Adrenal gland (tissue), 12 donors: ENCODE measurements around the gene UBE2N. TPM values are rescaled to one million over a fixed set of nuclear protein-coding genes. Genes with fewer than 3 reads are reported as not detected.
A peak's percentile ranks its signal among the peaks of the same experiment; 100 is the strongest.

Experiments
- DNase-seq, 7 donors: peaks; one replicate each; pipeline ENCODE4 v3.0.0-alpha.2; 2019 to 2020
- H3K27ac ChIP-seq, 5 donors: fragments of 200-600 bp; sonication (generic) in 4 of 5; 1 replicate in 3 of 5; 2 replicates in 2 of 5; pipeline versions ENCODE4 v1.5.1 to v1.8.0; 2016 to 2020; ENCODE audit warnings: mild to moderate bottlenecking in 1 of 5
- H3K27me3 ChIP-seq: fragments of 200-600 bp; 2 replicates; pipeline ENCODE4 v1.8.0; 2021
- H3K36me3 ChIP-seq, 2 donors: fragments of 200-600 bp; replicated peaks in 1 of 2; 1 replicate in 1 of 2; 2 replicates in 1 of 2; pipeline versions ENCODE4 v1.5.1 to v1.8.0; 2018 to 2022
- H3K4me1 ChIP-seq, 2 donors: fragments of 200-600 bp; replicated peaks in 1 of 2; 1 replicate in 1 of 2; 2 replicates in 1 of 2; pipeline versions ENCODE4 v1.5.1 to v1.8.0; 2018 to 2021
- H3K4me3 ChIP-seq, 4 donors: fragments of 200-600 bp; sonication (generic) in 3 of 4; one replicate each; pipeline ENCODE4 v1.5.1; 2016 to 2018
- H3K9me3 ChIP-seq, 3 donors: fragments of 200-600 bp; sonication (generic) in 1 of 3; replicated peaks in 1 of 3; 1 replicate in 2 of 3; 2 replicates in 1 of 3; pipeline versions ENCODE4 v1.5.1 to v1.8.0; 2016 to 2021
- CTCF ChIP-seq, 6 experiments: fragments of 450-650 bp in 4 of 6; fragments of 200-600 bp in 2 of 6; sonication (generic) in 1 of 6; IDR thresholded peaks; 1 replicate in 5 of 6; 2 replicates in 1 of 6; pipeline versions ENCODE4 v1.5.1 to v1.8.0; 2016 to 2021; ENCODE audit warnings: antibody characterized with exemption in 6 of 6, mild to moderate bottlenecking in 2 of 6, moderate library complexity in 1 of 6
- POLR2A ChIP-seq, 2 donors: fragments of 450-650 bp; IDR thresholded peaks; one replicate each; pipeline ENCODE4 v1.6.1; 2017; ENCODE audit warnings: antibody characterized with exemption in 2 of 2, mild to moderate bottlenecking in 2 of 2, moderate library complexity in 1 of 2
- WGBS, 4 donors: extraction: QIAGEN DNeasy Blood & Tissue Kit in 2 of 4; methylation state at CpG; one replicate each; pipeline versions ENCODE4 v1.1.5 to v1.1.7; 2013 to 2017; 5-methylcytosine and 5-hydroxymethylcytosine counted together
- intact Hi-C, 2 donors: fragments of 100-400 bp; cut with DNase I; formaldehyde crosslinking; loops; one replicate each; pipeline versions ENCODE4 v1.14.1 to v1.15.0; 2022 to 2023
- polyA plus RNA-seq, 3 donors: library from polyadenylated mRNA; stranded (reverse); fragments of 200-250 nt in 2 of 3; fragments of 350-450 nt in 1 of 3; fragmentation: Illumina TruSeq in 1 of 3; extraction: RNeasy Lipid Tissue Mini Kit (QIAGEN cat#74804) in 1 of 3; gene quantifications; one replicate each; pipeline ENCODE4 v1.2.3, GENCODE V29; 2013 to 2014
- total RNA-seq, 9 donors: library from RNA; depleted of rRNA in 4 of 9; stranded (reverse); fragments of >200 nt in 4 of 9; fragments of 120-200 nt in 1 of 9; fragmentation: NEBNext Ultra II Directional in 1 of 9; extraction: Animal tissue kit (Norgen Biotek cat#: 25700) in 1 of 9; gene quantifications; one replicate each; pipeline versions ENCODE4 v1.1.0 to v1.2.4, GENCODE V29; 2013 to 2023
- donor health status: healthy with polysubstance abuse.
- donor health status: Bipolar disorder and iron deficiency.
- donor health status: DM: yes; HTN: yes; CAD: no.
- donor health status: DM: no; HTN: no; CAD: no.
- donor health status: DM: no; HTN: no; CAD: no.
- donor health status: DM: yes; HTN: yes; CAD: no.

The UBE2N gene
- total and polyA plus RNA-seq, 12 donors, result 22.1 to 186 (median 68.5) TPM

- intact Hi-C loops, result no loop called here
- Histone ChIP-seq H3K4me1 (peaks cover 15 to 32% of the 10 kb centered on the region in 2 donors), H3K27ac (peak within 1 kb of the TSS; percentile 55 to 90 (median 87)), H3K27me3 (no peaks in the 10 kb centered on the region), H3K36me3 (no peaks in the 10 kb centered on the region), H3K9me3 (no peaks in the 10 kb centered on the region), H3K4me3 (peak within 1 kb of the TSS; percentile 49 to 85 (median 65))
- WGBS, 4 donors, result 0 to 1% (median 0%) methylated on average over 23 to 36 of the region's 36 CpGs
- DNase-seq, result peak; percentile 82 to 96 (median 91)
- TF ChIP-seq POLR2A (IDR thresholded peaks at IDR 0.05) (peak; percentile 54 to 62), CTCF (IDR thresholded peaks at IDR 0.05) (peak; percentile 22 to 81 (median 69))
Observed at GRCh38 chr12:93467351-93468007, 25.7 kb upstream of the UBE2N start, which contains the start of gene MRPL42. Gene MRPL42 (plus strand): TSS chr12:93467514. CDS start chr12:93469286, 1,772 bp downstream.

- Histone ChIP-seq H3K27me3 (no peaks in the 10 kb centered on the region), H3K36me3 (no peaks in the 10 kb centered on the region), H3K4me3 (peak overlapping the region in 1 of 4 donors; percentile 74), H3K4me1 (peaks cover 15 to 32% of the 10 kb centered on the region in 2 donors), H3K9me3 (no peaks in the 10 kb centered on the region), H3K27ac (peak overlapping the region in 1 of 5 donors; percentile 87)
- TF ChIP-seq POLR2A (IDR thresholded peaks at IDR 0.05) (no peak), CTCF (IDR thresholded peaks at IDR 0.05) (no peak)
- intact Hi-C loops, result no loop called here
- 86 to 89% (median 87%) methylated on average over 9 of the region's 9 CpGs for WGBS, 4 donors
- peak in 4 of 7 donors; percentile 10 to 66 (median 38) for DNase-seq
Observed at GRCh38 chr12:93466625-93467350, 25.0 kb upstream of the UBE2N start.

DNA sequence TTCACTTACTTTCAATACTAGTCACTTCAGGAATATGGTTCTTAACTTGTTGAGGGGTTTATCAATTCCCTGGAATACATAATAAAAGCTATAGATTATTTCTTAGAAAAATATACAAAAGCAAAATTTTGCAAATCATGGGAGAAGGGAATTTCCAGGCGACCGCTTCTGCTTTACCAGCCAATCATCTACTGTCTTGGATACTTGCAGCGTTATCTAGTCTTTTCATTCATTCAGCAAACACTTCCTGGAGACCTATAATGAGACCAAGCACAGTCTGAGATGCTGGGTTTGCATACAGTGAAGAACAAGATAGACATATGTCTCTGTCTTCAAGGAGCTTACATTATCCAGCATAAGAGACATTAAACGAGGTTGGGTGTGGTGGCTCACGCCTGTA, 24.1 kb upstream of the UBE2N start:
- Histone ChIP-seq H3K27me3 (no peaks in the 10 kb centered on the region), H3K4me3 (no peak overlapping the region), H3K27ac (no peak overlapping the region), H3K36me3 (no peaks in the 10 kb centered on the region), H3K4me1 (peaks cover 12 to 30% of the 10 kb centered on the region in 2 donors), H3K9me3 (no peaks in the 10 kb centered on the region)
- intact Hi-C loops, result no loop called here
- no peak for TF ChIP-seq CTCF (IDR thresholded peaks at IDR 0.05)
- TF ChIP-seq POLR2A (IDR thresholded peaks at IDR 0.05), result no peak
- WGBS, 4 donors, result 92 to 95% (median 93%) methylated on average over 5 of the region's 5 CpGs
- no peak for DNase-seq

- WGBS, 4 donors, result 71 to 92% (median 81%) methylated on average over 3 of the region's 3 CpGs
- no peaks in the 10 kb centered on the region for H3K9me3 ChIP-seq
- no peak overlapping the region for H3K27ac ChIP-seq
- no peak for DNase-seq
- H3K36me3 ChIP-seq, result no peaks in the 10 kb centered on the region
- H3K4me3 ChIP-seq, result no peak overlapping the region
- peaks cover 0 to 6% of the 10 kb centered on the region in 2 donors for H3K4me1 ChIP-seq
- intact Hi-C loops, result no loop called here
- TF ChIP-seq POLR2A (IDR thresholded peaks at IDR 0.05), result no peak
- TF ChIP-seq CTCF (IDR thresholded peaks at IDR 0.05), result no peak
- no peaks in the 10 kb centered on the region for H3K27me3 ChIP-seq
Observed at GRCh38 chr12:93461503-93461902, 19.8 kb upstream of the UBE2N start.
